CD4-positive, alpha-beta memory T cell (primary cell): ENCODE data around the gene TRIL. TPM values are rescaled to one million over a fixed set of nuclear protein-coding genes. Genes with fewer than 3 reads are reported as not detected.
A peak's percentile ranks its signal among the peaks of the same experiment; 100 is the strongest.

ENCODE experiments used
- CTCF ChIA-PET: fragments of 350-600 bp; sonication (Branson Sonifier 250); formaldehyde crosslinking; loops from one replicate; lab custom pipeline; 2021; ENCODE audit warnings: inconsistent platforms; ENCODE audit not compliant: partially characterized antibody; lab: Charles Lee
- POLR2A ChIA-PET: fragments of 350-600 bp; sonication (Branson Sonifier 250); formaldehyde crosslinking; loops from one replicate; lab custom pipeline; 2021; ENCODE audit not compliant: partially characterized antibody; lab: Charles Lee
- DNase-seq, 5 donors: peaks; one replicate each; pipeline versions ENCODE4 v3.0.0 to v3.0.0-alpha.2; 2020 to 2022; ENCODE audit warnings: mixed read lengths in 1 of 5
- H3K27ac ChIP-seq: one replicate; pipeline ENCODE4 v1.7.0; 2013; ENCODE audit warnings: low read depth, low read length
- H3K27me3 ChIP-seq: 2 replicates; pipeline ENCODE4 v1.7.0; 2013; ENCODE audit warnings: mild to moderate bottlenecking, low read length, moderate library complexity; ENCODE audit not compliant: insufficient read depth
- H3K36me3 ChIP-seq: 2 replicates; pipeline ENCODE4 v1.7.0; 2013; ENCODE audit warnings: mild to moderate bottlenecking, low read length, moderate library complexity; ENCODE audit not compliant: insufficient read depth
- H3K4me1 ChIP-seq: 2 replicates; pipeline ENCODE4 v1.7.0; 2013; ENCODE audit warnings: mild to moderate bottlenecking, low read length, moderate library complexity; ENCODE audit not compliant: insufficient read depth
- H3K4me3 ChIP-seq, 2 donors: one replicate each; pipeline ENCODE4 v1.7.0; 2013; ENCODE audit warnings: low read length in 2 of 2, mild to moderate bottlenecking in 1 of 2
- H3K9me3 ChIP-seq, 2 donors: one replicate each; pipeline ENCODE4 v1.7.0; 2013; ENCODE audit warnings: low read length in 2 of 2, control low read depth in 1 of 2; ENCODE audit not compliant: control insufficient read depth in 1 of 2
- H3K27ac Mint-ChIP-seq, 7 donors: one replicate each; pipeline ENCODE4 v1.8.0; 2020 to 2021; ENCODE audit warnings: mixed read lengths in 7 of 7, mild to moderate bottlenecking in 6 of 7, inconsistent platforms in 3 of 7, moderate library complexity in 3 of 7
- H3K27me3 Mint-ChIP-seq, 2 donors: one replicate each; pipeline ENCODE4 v1.8.0; 2020 to 2021; ENCODE audit warnings: mixed read lengths in 2 of 2
- H3K36me3 Mint-ChIP-seq, 2 donors: one replicate each; pipeline ENCODE4 v1.8.0; 2020 to 2021; ENCODE audit warnings: mixed read lengths in 2 of 2, inconsistent platforms in 1 of 2, mild to moderate bottlenecking in 1 of 2
- H3K4me1 Mint-ChIP-seq, 4 donors: one replicate each; pipeline ENCODE4 v1.8.0; 2020 to 2021; ENCODE audit warnings: mixed read lengths in 4 of 4, mild to moderate bottlenecking in 1 of 4
- H3K4me3 Mint-ChIP-seq, 8 donors: one replicate each; pipeline ENCODE4 v1.8.0; 2020 to 2021; ENCODE audit warnings: mixed read lengths in 8 of 8, mild to moderate bottlenecking in 7 of 8, moderate library complexity in 6 of 8, inconsistent platforms in 3 of 8
- H3K9me3 Mint-ChIP-seq, 8 donors: one replicate each; pipeline ENCODE4 v1.8.0; 2020 to 2021; ENCODE audit warnings: mixed read lengths in 8 of 8, mild to moderate bottlenecking in 5 of 8, inconsistent platforms in 3 of 8, moderate library complexity in 1 of 8
- intact Hi-C: fragments of 100-400 bp; cut with micrococcal nuclease; formaldehyde crosslinking; loops from one replicate; pipeline ENCODE4 v1.15.1; 2023
- polyA plus RNA-seq, 2 donors: library from polyadenylated mRNA; unstranded; fragments of 300-500 nt; fragmentation: Illumina TruSeq; gene quantifications; one replicate each; pipeline ENCODE4 v1.2.3, GENCODE V29; 2021
- total RNA-seq, 2 experiments: library from RNA; stranded (reverse); gene quantifications; one replicate each; pipeline ENCODE4 v1.2.3, GENCODE V29; 2021

Gene TRIL
- total and polyA plus RNA-seq, 4 experiments from 2014 or later: not detected

DNA sequence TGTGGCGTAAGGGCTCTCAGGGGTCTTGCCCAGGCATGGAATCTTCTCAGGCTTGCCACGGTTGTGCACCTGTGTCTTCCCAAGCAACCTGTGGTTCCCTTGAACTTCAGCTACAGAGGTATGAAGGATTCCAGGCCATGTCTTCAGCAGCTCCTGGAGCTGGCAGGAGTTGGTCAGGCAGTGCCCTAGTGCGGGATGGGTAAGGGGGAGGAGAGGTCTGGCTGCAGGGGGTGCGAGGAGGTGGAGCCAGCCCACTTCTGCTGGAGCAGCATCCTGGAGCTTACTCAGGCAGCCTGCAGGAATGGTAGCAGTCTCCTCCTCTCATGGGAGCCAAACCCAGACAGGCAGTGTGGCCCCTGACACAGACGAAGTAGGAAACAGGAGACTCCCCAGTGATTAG is 3.8 kb upstream of the TRIL start:
- H3K36me3 Mint-ChIP-seq: no peaks in the 10 kb centered on the region
- no peaks in the 10 kb centered on the region for H3K9me3 Mint-ChIP-seq
- no peaks in the 10 kb centered on the region for H3K9me3 ChIP-seq
- no peak overlapping the region for H3K27ac ChIP-seq
- ChIA-PET POLR2A (no interaction called here), CTCF (interaction anchor here (1.5 kb wide), 1 partner anchor 39 kb away, joined by 5 read pairs; no protein-coding TSS in a partner anchor)
- no peak overlapping the region for H3K27ac Mint-ChIP-seq
- no peaks in the 10 kb centered on the region for H3K4me1 ChIP-seq
- no peaks in the 10 kb centered on the region for H3K36me3 ChIP-seq
- H3K4me1 Mint-ChIP-seq: peaks cover 0 to 7% (median 5%) of the 10 kb centered on the region in 4 donors
- H3K4me3 Mint-ChIP-seq: no peak overlapping the region
- no peak overlapping the region for H3K4me3 ChIP-seq
- intact Hi-C loops: no loop called here
- DNase-seq: no peak
- peaks cover 18 to 19% of the 10 kb centered on the region in 2 donors for H3K27me3 Mint-ChIP-seq
- peaks cover 4% of the 10 kb centered on the region for H3K27me3 ChIP-seq

DNA sequence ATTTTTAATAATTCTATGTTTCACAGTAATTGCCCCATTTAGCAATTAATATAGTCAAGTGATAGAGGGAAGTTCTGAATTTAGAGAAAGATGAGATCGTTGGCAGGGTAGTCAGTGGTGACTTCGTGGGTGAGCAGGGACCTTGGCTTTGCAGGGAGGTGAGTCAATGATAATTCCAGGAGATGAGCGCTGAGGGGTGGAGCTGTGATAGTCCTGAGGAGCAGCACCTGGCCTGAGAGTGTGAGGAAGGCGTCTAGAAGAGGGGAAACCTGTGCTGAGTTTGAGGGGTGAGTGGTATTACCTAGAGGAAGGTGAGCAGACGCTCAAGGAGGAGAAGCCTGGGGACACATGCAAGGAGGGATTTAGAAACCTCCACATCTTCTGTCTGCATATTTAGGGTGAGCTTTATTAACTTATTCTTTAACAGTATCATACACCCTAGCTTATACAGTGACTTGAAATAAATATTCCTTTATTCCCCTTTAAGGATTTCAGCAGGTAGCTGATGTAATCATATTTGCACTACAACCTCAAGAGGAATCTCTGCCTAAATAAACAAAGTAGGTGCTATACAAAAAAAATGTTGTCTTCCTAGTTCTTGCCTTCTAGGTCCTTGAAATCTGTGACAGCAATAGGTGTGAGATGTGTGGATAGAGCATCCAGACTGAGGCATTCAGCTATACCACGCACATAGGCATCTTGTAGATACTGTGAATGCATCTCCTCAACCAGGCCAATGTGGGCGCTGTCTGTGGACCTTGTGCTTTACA is 2.1 kb upstream of the TRIL start:
- H3K36me3 ChIP-seq: no peaks in the 10 kb centered on the region
- no peaks in the 10 kb centered on the region for H3K36me3 Mint-ChIP-seq
- H3K9me3 ChIP-seq: no peaks in the 10 kb centered on the region
- H3K27me3 Mint-ChIP-seq: peaks cover 20 to 22% of the 10 kb centered on the region in 2 donors
- POLR2A ChIA-PET: no interaction called here
- no peak overlapping the region for H3K4me3 ChIP-seq
- H3K4me1 ChIP-seq: peaks cover 4% of the 10 kb centered on the region
- CTCF ChIA-PET: no interaction called here
- H3K27ac ChIP-seq: no peak overlapping the region
- H3K9me3 Mint-ChIP-seq: no peaks in the 10 kb centered on the region
- no peak overlapping the region for H3K4me3 Mint-ChIP-seq
- H3K27me3 ChIP-seq: peaks cover 4% of the 10 kb centered on the region
- intact Hi-C loops: no loop called here
- peaks cover 0 to 8% (median 5%) of the 10 kb centered on the region in 4 donors for H3K4me1 Mint-ChIP-seq
- H3K27ac Mint-ChIP-seq: no peak overlapping the region
- no peak for DNase-seq

DNA sequence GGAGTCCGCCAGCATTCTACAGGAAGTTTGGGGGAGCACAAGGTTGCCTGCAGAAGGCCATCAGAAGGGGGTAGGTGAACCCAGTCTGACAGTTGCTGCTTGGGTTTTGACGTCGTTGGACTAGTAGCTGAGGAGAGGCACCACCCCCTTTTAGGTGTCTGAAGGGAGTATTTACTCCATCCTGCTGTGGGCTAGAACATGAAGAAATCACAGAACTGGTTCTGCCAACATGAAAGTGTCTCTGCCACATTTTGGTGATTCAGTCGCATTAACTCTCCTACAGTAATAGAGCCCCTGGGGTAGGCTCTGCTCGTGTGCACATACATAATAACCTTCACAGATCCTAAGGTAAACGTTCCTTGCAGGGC is 834 bp upstream of the TRIL start:
- Mint-ChIP-seq H3K4me3 (peak overlapping the region in 3 of 8 donors; percentile 9 to 48 (median 38)), H3K4me1 (peaks cover 0 to 8% (median 6%) of the 10 kb centered on the region in 4 donors), H3K36me3 (no peaks in the 10 kb centered on the region), H3K27ac (no peak overlapping the region), H3K9me3 (no peaks in the 10 kb centered on the region), H3K27me3 (peaks cover 26 to 31% of the 10 kb centered on the region in 2 donors)
- Histone ChIP-seq H3K36me3 (no peaks in the 10 kb centered on the region), H3K27ac (no peak overlapping the region), H3K4me3 (no peak overlapping the region), H3K27me3 (peaks cover 12% of the 10 kb centered on the region), H3K4me1 (peaks cover 4% of the 10 kb centered on the region), H3K9me3 (no peaks in the 10 kb centered on the region)
- no peak for DNase-seq
- ChIA-PET CTCF (no interaction called here), POLR2A (no interaction called here)
- intact Hi-C loops: no loop called here

DNA sequence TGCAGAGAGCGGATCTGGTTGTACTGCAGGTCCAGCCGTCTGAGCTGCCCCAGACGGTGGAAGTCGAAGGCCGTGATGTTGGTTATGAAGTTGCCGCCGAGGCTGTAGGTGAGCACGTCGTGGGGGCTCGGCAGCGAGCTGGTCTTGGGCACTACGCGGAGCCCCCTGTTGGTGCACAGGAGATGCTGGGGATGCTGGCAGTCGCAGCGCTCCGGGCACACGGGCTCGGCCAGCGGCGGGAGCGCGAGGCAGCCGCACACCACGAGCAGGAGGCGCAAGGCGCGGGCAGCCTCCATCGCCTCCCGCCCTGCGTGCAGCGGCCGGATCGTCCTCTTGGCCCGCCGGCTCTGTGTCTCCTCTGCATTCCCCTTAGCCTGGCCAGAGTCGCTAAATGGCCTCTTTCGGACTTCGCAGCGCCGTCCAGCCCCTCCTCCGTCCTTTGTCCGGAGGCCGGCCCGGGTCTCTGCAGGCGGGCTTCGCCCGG is 337 bp downstream of the TRIL start:
- Mint-ChIP-seq H3K4me1 (peaks cover 0 to 8% (median 6%) of the 10 kb centered on the region in 4 donors), H3K9me3 (no peaks in the 10 kb centered on the region), H3K27ac (peak overlapping the region in 1 of 7 donors; percentile 61), H3K4me3 (peak overlapping the region in 2 of 8 donors; percentile 54 to 59), H3K27me3 (peaks cover 28 to 42% of the 10 kb centered on the region in 2 donors), H3K36me3 (no peaks in the 10 kb centered on the region)
- H3K27me3 ChIP-seq: peaks cover 12% of the 10 kb centered on the region
- H3K27ac ChIP-seq: no peak overlapping the region
- ChIA-PET POLR2A (no interaction called here), CTCF (interaction anchor here (1.1 to 1.6 kb wide), 2 partner anchors 30 to 31 kb away, joined by 3 to 6 read pairs; no protein-coding TSS in a partner anchor)
- H3K36me3 ChIP-seq: no peaks in the 10 kb centered on the region
- H3K9me3 ChIP-seq: no peaks in the 10 kb centered on the region
- DNase-seq: no peak
- H3K4me3 ChIP-seq: no peak overlapping the region
- peaks cover 4% of the 10 kb centered on the region for H3K4me1 ChIP-seq
- intact Hi-C loops: no loop called here

DNA sequence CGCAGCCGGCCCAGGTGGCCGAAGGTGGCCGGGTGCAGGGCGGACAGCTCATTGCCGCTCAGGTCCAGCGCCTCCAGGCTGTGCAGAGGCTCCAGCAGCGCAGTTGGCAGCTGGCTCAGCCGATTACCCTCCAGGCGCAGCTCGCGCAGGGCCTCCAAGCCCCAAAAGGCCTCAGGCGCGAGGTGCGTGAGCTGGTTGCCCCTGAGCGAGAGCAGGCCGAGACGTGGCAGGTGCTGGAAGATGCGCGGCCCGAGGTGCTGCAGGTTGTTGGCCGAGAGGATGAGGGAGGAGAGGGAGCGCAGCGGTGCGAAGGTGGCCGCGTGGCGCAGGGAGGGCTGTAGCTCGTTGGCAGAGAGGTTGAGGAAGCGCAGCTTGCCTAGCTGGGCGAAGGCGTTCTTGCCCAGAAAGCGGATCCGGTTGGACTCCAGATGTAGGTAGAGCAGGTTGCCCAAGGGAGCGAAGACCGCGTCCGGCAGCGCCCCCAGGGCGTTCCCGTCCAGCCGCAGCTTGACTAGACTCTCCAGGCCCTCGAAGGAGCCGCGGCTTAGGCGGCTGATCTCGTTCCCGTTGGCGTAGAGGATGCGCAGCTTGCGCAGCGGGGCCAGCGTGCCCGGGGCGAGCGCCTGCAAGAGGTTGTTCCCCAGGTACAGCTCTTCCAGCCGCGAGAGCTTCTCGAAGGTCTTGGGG is 923 bp downstream of the TRIL start:
- Mint-ChIP-seq H3K27me3 (peaks cover 28 to 44% of the 10 kb centered on the region in 2 donors), H3K4me1 (peaks cover 0 to 8% (median 6%) of the 10 kb centered on the region in 4 donors), H3K9me3 (no peaks in the 10 kb centered on the region), H3K27ac (peak overlapping the region in 1 of 7 donors; percentile 61), H3K36me3 (no peaks in the 10 kb centered on the region), H3K4me3 (peak overlapping the region in 6 of 8 donors; percentile 29 to 59 (median 50))
- peaks cover 12% of the 10 kb centered on the region for H3K27me3 ChIP-seq
- no peak for DNase-seq
- peaks cover 4% of the 10 kb centered on the region for H3K4me1 ChIP-seq
- no peak overlapping the region for H3K4me3 ChIP-seq
- no peaks in the 10 kb centered on the region for H3K9me3 ChIP-seq
- intact Hi-C loops: no loop called here
- ChIA-PET CTCF (interaction anchor here (1.1 to 1.6 kb wide), 2 partner anchors 30 to 31 kb away, joined by 3 to 6 read pairs; no protein-coding TSS in a partner anchor), POLR2A (no interaction called here)
- H3K36me3 ChIP-seq: no peaks in the 10 kb centered on the region
- no peak overlapping the region for H3K27ac ChIP-seq

DNA sequence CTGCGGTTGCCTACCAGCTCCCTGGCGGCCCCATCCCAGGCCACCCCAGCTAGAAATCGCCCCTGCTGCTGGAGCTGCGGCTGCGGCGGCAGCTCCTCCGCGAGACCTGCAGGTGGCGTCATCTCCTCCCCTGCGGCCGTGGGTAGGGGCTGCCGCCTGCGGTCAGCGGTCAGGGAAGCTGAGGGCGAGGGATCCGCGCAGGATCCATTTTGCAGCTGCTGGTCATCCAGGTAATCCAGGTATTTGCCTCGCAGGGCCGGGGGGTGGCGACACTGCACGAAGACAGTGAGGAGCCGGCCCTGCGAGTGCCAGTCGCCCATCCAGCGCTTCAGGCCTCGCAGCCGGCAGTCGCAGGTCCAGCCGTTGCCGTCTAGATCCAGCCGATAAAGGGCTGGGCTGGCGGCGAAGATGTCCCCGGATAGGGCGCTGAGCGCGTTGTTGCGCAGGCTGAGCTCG is 1.5 kb downstream of the TRIL start:
- Histone ChIP-seq H3K36me3 (no peaks in the 10 kb centered on the region), H3K27me3 (peaks cover 12% of the 10 kb centered on the region), H3K4me3 (no peak overlapping the region), H3K9me3 (no peaks in the 10 kb centered on the region), H3K27ac (no peak overlapping the region), H3K4me1 (peaks cover 4% of the 10 kb centered on the region)
- POLR2A ChIA-PET: no interaction called here
- H3K4me3 Mint-ChIP-seq: peak overlapping the region in 2 of 8 donors; percentile 11 to 14
- DNase-seq: no peak
- H3K4me1 Mint-ChIP-seq: peaks cover 0 to 8% (median 6%) of the 10 kb centered on the region in 4 donors
- H3K36me3 Mint-ChIP-seq: no peaks in the 10 kb centered on the region
- intact Hi-C loops: no loop called here
- H3K27ac Mint-ChIP-seq: no peak overlapping the region
- no peaks in the 10 kb centered on the region for H3K9me3 Mint-ChIP-seq
- peaks cover 30 to 44% of the 10 kb centered on the region in 2 donors for H3K27me3 Mint-ChIP-seq
- CTCF ChIA-PET: interaction anchor here (1.1 to 1.6 kb wide), 2 partner anchors 29 to 30 kb away, joined by 3 to 6 read pairs; no protein-coding TSS in a partner anchor
